HEK293 (cell line): ENCODE results near the gene CHST7.
A peak's percentile ranks its signal among the peaks of the same experiment; 100 is the strongest.

Source experiments
- GLIS2 ChIP-seq: fragments of 450-650 bp; formaldehyde crosslinking; IDR thresholded peaks from 2 replicates; pipeline ENCODE4 v1.5.1; 2016; ENCODE audit warnings: missing biosample characterization, missing genetic modification characterization
- HOXA7 ChIP-seq: sonication (generic); formaldehyde crosslinking; IDR thresholded peaks from 2 replicates; pipeline ENCODE4 v1.8.1; 2022; ENCODE audit warnings: missing genetic modification reagents, borderline replicate concordance
- KLF1 ChIP-seq: fragments of 450-650 bp; formaldehyde crosslinking; IDR thresholded peaks from 2 replicates; pipeline ENCODE4 v1.5.1; 2016; ENCODE audit warnings: missing biosample characterization, missing genetic modification characterization
- KLF16 ChIP-seq: fragments of 450-650 bp; formaldehyde crosslinking; IDR thresholded peaks from 2 replicates; pipeline ENCODE4 v1.5.1; 2017; ENCODE audit warnings: missing biosample characterization, missing genetic modification characterization
- KLF9 ChIP-seq: fragments of 450-650 bp; formaldehyde crosslinking; IDR thresholded peaks from 2 replicates; pipeline ENCODE4 v1.5.1; 2016; ENCODE audit warnings: missing biosample characterization, missing genetic modification characterization, low read depth
- MYNN ChIP-seq: fragments of 450-650 bp; formaldehyde crosslinking; IDR thresholded peaks from 2 replicates; pipeline ENCODE4 v1.5.1; 2016; ENCODE audit warnings: missing biosample characterization, missing genetic modification characterization, borderline replicate concordance
- OSR2 ChIP-seq: fragments of 450-650 bp; formaldehyde crosslinking; IDR thresholded peaks from 2 replicates; pipeline ENCODE4 v1.5.1; 2016; ENCODE audit warnings: missing biosample characterization, missing genetic modification characterization
- ZBTB20 ChIP-seq: fragments of 450-650 bp; formaldehyde crosslinking; IDR thresholded peaks from 2 replicates; pipeline ENCODE4 v1.5.1; 2016; ENCODE audit warnings: missing biosample characterization, missing genetic modification characterization
- ZBTB21 ChIP-seq: fragments of 450-650 bp; formaldehyde crosslinking; IDR thresholded peaks from 2 replicates; pipeline ENCODE4 v1.5.1; 2017; ENCODE audit warnings: missing biosample characterization, missing genetic modification characterization
- ZNF157 ChIP-seq: fragments of 450-650 bp; formaldehyde crosslinking; IDR thresholded peaks from 2 replicates; pipeline ENCODE4 v1.5.1; 2016; ENCODE audit warnings: missing biosample characterization, missing genetic modification characterization
- ZNF202 ChIP-seq: fragments of 450-650 bp; formaldehyde crosslinking; IDR thresholded peaks from 2 replicates; pipeline ENCODE4 v1.5.1; 2016; ENCODE audit warnings: missing biosample characterization, missing genetic modification characterization, borderline replicate concordance
- ZNF23 ChIP-seq: fragments of 450-650 bp; formaldehyde crosslinking; IDR thresholded peaks from 2 replicates; pipeline ENCODE4 v1.5.1; 2016; ENCODE audit warnings: missing biosample characterization, missing genetic modification characterization, borderline replicate concordance
- ZNF350 ChIP-seq: fragments of 450-650 bp; formaldehyde crosslinking; IDR thresholded peaks from 2 replicates; pipeline ENCODE4 v1.5.0; 2017; ENCODE audit warnings: missing biosample characterization, mild to moderate bottlenecking, missing genetic modification characterization
- ZNF549 ChIP-seq: fragments of 450-650 bp; IDR thresholded peaks from 2 replicates; pipeline ENCODE4 v1.5.1; 2018; ENCODE audit warnings: missing biosample characterization, missing genetic modification characterization, mild to moderate bottlenecking, inconsistent platforms, moderate library complexity
- ZNF624 ChIP-seq: fragments of 450-650 bp; formaldehyde crosslinking; IDR thresholded peaks from 2 replicates; pipeline ENCODE4 v1.5.1; 2017; ENCODE audit warnings: missing biosample characterization, missing genetic modification characterization
- ZNF629 ChIP-seq: fragments of 450-650 bp; formaldehyde crosslinking; IDR thresholded peaks from 2 replicates; pipeline ENCODE4 v1.5.1; 2017; ENCODE audit warnings: missing biosample characterization, missing genetic modification characterization
- TF ChIP-seq, protein P1 (sequence below): fragments of 450-650 bp; formaldehyde crosslinking; IDR thresholded peaks from 2 replicates; pipeline ENCODE4 v1.5.1; 2016; ENCODE audit warnings: missing biosample characterization, missing genetic modification characterization
- TF ChIP-seq, protein P2 (sequence below): fragments of 450-650 bp; formaldehyde crosslinking; IDR thresholded peaks from 2 replicates; pipeline ENCODE4 v1.5.1; 2016; ENCODE audit warnings: missing biosample characterization, missing genetic modification characterization
- TF ChIP-seq, protein P3 (sequence below): fragments of 450-650 bp; formaldehyde crosslinking; IDR thresholded peaks from 2 replicates; pipeline ENCODE4 v1.5.1; 2016; ENCODE audit warnings: missing biosample characterization, missing genetic modification characterization
- TF ChIP-seq, protein P4 (sequence below): fragments of 450-650 bp; formaldehyde crosslinking; IDR thresholded peaks from 2 replicates; pipeline ENCODE4 v1.5.1; 2017; ENCODE audit warnings: missing biosample characterization, missing genetic modification characterization
- TF ChIP-seq, protein P5 (sequence below): fragments of 450-650 bp; formaldehyde crosslinking; IDR thresholded peaks from 2 replicates; pipeline ENCODE4 v1.5.1; 2016; ENCODE audit warnings: missing biosample characterization, missing genetic modification characterization, borderline replicate concordance

Gene CHST7

DNA sequence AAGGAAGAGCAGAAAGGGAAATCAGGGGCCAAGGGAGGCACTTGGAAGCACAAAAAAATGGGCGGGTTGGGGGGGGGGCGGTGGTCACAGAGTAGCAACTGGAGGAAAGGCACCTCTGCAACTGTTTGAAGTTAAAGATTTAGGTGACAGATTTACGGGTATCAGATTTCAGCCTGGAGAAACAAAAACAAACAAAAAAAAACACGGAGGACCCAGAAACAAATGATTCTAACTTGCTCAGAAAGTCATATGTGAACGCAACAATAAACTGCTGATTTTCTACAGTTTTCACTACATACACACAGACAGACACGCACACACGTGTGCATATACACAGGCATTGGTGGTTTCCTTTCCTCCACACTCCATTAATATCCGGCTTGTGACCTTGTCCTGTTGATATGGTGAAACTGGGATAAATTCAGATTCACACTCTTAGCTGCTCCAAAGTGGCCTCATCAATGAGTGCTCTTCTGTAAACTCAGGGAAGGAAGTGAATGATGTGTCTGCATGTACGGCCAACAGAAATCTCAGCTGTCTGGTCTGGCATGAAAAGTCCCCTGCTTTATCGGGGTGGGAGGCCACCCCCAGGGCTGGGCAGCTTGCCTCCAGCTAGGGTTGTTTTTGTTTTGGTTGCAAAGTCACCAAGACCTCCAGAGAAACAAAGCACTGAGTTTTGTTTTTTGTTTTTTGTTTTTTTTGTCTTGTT is 54.3 kb downstream of the CHST7 start (continued):
- TF ChIP-seq, protein P1, sequence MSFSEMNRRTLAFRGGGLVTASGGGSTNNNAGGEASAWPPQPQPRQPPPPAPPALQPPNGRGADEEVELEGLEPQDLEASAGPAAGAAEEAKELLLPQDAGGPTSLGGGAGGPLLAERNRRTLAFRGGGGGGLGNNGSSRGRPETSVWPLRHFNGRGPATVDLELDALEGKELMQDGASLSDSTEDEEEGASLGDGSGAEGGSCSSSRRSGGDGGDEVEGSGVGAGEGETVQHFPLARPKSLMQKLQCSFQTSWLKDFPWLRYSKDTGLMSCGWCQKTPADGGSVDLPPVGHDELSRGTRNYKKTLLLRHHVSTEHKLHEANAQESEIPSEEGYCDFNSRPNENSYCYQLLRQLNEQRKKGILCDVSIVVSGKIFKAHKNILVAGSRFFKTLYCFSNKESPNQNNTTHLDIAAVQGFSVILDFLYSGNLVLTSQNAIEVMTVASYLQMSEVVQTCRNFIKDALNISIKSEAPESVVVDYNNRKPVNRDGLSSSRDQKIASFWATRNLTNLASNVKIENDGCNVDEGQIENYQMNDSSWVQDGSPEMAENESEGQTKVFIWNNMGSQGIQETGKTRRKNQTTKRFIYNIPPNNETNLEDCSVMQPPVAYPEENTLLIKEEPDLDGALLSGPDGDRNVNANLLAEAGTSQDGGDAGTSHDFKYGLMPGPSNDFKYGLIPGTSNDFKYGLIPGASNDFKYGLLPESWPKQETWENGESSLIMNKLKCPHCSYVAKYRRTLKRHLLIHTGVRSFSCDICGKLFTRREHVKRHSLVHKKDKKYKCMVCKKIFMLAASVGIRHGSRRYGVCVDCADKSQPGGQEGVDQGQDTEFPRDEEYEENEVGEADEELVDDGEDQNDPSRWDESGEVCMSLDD (tag by site-specific recombination), result no peak
- no peak for TF ChIP-seq ZNF629 (tag by site-specific recombination)
- TF ChIP-seq ZNF202 (tag by site-specific recombination), result no peak
- no peak for TF ChIP-seq ZNF157 (tag by site-specific recombination)
- TF ChIP-seq, protein P2, sequence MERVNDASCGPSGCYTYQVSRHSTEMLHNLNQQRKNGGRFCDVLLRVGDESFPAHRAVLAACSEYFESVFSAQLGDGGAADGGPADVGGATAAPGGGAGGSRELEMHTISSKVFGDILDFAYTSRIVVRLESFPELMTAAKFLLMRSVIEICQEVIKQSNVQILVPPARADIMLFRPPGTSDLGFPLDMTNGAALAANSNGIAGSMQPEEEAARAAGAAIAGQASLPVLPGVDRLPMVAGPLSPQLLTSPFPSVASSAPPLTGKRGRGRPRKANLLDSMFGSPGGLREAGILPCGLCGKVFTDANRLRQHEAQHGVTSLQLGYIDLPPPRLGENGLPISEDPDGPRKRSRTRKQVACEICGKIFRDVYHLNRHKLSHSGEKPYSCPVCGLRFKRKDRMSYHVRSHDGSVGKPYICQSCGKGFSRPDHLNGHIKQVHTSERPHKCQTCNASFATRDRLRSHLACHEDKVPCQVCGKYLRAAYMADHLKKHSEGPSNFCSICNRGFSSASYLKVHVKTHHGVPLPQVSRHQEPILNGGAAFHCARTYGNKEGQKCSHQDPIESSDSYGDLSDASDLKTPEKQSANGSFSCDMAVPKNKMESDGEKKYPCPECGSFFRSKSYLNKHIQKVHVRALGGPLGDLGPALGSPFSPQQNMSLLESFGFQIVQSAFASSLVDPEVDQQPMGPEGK (tag by site-specific recombination), result no peak; the same call in 1 of the 2 replicates
- TF ChIP-seq KLF9 (tag by site-specific recombination), result no peak
- no peak for TF ChIP-seq ZNF624 (tag by site-specific recombination)
- TF ChIP-seq KLF16 (tag by site-specific recombination), result no peak
- no peak for TF ChIP-seq ZBTB21 (tag by site-specific recombination)
- TF ChIP-seq, protein P3, sequence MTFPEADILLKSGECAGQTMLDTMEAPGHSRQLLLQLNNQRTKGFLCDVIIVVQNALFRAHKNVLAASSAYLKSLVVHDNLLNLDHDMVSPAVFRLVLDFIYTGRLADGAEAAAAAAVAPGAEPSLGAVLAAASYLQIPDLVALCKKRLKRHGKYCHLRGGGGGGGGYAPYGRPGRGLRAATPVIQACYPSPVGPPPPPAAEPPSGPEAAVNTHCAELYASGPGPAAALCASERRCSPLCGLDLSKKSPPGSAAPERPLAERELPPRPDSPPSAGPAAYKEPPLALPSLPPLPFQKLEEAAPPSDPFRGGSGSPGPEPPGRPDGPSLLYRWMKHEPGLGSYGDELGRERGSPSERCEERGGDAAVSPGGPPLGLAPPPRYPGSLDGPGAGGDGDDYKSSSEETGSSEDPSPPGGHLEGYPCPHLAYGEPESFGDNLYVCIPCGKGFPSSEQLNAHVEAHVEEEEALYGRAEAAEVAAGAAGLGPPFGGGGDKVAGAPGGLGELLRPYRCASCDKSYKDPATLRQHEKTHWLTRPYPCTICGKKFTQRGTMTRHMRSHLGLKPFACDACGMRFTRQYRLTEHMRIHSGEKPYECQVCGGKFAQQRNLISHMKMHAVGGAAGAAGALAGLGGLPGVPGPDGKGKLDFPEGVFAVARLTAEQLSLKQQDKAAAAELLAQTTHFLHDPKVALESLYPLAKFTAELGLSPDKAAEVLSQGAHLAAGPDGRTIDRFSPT, result no peak
- TF ChIP-seq, protein P4, sequence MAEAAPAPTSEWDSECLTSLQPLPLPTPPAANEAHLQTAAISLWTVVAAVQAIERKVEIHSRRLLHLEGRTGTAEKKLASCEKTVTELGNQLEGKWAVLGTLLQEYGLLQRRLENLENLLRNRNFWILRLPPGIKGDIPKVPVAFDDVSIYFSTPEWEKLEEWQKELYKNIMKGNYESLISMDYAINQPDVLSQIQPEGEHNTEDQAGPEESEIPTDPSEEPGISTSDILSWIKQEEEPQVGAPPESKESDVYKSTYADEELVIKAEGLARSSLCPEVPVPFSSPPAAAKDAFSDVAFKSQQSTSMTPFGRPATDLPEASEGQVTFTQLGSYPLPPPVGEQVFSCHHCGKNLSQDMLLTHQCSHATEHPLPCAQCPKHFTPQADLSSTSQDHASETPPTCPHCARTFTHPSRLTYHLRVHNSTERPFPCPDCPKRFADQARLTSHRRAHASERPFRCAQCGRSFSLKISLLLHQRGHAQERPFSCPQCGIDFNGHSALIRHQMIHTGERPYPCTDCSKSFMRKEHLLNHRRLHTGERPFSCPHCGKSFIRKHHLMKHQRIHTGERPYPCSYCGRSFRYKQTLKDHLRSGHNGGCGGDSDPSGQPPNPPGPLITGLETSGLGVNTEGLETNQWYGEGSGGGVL (tag by site-specific recombination), result no peak
- TF ChIP-seq MYNN (tag by site-specific recombination), result no peak
- TF ChIP-seq ZNF549 (tag by site-specific recombination), result no peak
- TF ChIP-seq KLF1 (tag by site-specific recombination), result 0 out of 2 replicates have a peak, but pooled peaks have one; percentile 38
- no peak for TF ChIP-seq ZNF23 (tag by site-specific recombination)
- TF ChIP-seq ZNF350, result no peak
- peak; percentile 73 for TF ChIP-seq OSR2 (tag by site-specific recombination)
- no peak for TF ChIP-seq GLIS2
- peak; percentile 53; the same call in 1 of the 2 replicates for TF ChIP-seq ZBTB20 (tag by site-specific recombination)
- TF ChIP-seq, protein P5, sequence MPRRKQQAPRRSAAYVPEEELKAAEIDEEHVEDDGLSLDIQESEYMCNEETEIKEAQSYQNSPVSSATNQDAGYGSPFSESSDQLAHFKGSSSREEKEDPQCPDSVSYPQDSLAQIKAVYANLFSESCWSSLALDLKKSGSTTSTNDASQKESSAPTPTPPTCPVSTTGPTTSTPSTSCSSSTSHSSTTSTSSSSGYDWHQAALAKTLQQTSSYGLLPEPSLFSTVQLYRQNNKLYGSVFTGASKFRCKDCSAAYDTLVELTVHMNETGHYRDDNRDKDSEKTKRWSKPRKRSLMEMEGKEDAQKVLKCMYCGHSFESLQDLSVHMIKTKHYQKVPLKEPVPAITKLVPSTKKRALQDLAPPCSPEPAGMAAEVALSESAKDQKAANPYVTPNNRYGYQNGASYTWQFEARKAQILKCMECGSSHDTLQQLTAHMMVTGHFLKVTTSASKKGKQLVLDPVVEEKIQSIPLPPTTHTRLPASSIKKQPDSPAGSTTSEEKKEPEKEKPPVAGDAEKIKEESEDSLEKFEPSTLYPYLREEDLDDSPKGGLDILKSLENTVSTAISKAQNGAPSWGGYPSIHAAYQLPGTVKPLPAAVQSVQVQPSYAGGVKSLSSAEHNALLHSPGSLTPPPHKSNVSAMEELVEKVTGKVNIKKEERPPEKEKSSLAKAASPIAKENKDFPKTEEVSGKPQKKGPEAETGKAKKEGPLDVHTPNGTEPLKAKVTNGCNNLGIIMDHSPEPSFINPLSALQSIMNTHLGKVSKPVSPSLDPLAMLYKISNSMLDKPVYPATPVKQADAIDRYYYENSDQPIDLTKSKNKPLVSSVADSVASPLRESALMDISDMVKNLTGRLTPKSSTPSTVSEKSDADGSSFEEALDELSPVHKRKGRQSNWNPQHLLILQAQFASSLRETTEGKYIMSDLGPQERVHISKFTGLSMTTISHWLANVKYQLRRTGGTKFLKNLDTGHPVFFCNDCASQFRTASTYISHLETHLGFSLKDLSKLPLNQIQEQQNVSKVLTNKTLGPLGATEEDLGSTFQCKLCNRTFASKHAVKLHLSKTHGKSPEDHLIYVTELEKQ, result no peak
- no peak for TF ChIP-seq HOXA7 (CRISPR knock-in tag)
